GM12875 (cell line): ENCODE data around the gene OR1F1.
A peak's percentile ranks its signal among the peaks of the same experiment; 100 is the strongest.

ENCODE experiments used
- H3K4me3 ChIP-seq: one replicate; pipeline ENCODE4 v1.5.1; 2011; ENCODE audit warnings: low read depth, low read length, control low read depth
- TF ChIP-seq, protein P1 (sequence below): IDR thresholded peaks from 2 replicates; pipeline ENCODE4 v1.5.1; 2011; ENCODE audit warnings: low read depth, mild to moderate bottlenecking, control low read depth, inconsistent platforms, low read length, moderate library complexity, borderline replicate concordance; ENCODE audit not compliant: insufficient read depth

Gene OR1F1

DNA sequence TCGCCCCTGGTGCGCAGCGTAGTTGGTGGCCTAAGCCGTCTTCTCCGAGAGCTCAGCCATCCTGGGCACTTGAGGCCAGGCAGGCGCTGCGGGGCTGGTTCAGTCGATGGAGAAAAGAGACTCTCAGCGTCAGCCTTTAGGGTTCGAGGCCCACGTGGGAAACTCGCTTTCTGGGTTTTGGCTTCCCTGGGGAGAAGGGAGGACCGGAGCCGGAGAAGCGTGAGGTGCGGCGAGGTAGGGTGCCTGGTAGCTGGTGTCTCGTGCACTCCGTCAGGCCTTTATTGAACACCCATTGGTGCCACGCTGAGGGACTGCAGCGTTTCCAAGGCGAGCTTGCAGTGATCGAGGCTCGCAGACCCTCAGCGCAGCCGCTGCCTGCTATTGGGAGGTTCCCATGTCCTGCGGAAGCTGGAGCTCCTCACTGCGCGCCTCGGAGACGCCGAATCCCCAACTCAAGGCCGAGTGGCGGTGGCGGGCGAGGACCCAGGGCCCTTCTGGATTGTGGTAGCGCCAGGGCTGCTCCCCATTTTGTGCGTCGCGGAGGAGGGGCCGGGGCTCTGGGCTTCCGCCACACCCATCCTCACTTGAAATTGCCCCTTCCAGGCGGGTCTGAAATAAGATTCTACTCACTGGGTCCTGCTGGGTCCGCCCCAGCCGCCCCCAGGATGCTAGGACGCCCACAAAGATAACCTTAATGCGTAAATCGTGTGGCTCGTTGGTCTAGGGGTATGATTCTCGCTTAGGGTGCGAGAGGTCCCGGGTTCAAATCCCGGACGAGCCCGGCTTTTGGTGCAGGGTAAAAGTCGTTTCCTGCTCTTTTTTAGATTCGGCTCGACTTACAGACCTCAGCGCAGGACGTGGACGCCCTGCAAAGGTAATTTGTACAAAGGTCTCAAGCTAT, 1.2 kb downstream of the OR1F1 start:
- TF ChIP-seq, protein P1, sequence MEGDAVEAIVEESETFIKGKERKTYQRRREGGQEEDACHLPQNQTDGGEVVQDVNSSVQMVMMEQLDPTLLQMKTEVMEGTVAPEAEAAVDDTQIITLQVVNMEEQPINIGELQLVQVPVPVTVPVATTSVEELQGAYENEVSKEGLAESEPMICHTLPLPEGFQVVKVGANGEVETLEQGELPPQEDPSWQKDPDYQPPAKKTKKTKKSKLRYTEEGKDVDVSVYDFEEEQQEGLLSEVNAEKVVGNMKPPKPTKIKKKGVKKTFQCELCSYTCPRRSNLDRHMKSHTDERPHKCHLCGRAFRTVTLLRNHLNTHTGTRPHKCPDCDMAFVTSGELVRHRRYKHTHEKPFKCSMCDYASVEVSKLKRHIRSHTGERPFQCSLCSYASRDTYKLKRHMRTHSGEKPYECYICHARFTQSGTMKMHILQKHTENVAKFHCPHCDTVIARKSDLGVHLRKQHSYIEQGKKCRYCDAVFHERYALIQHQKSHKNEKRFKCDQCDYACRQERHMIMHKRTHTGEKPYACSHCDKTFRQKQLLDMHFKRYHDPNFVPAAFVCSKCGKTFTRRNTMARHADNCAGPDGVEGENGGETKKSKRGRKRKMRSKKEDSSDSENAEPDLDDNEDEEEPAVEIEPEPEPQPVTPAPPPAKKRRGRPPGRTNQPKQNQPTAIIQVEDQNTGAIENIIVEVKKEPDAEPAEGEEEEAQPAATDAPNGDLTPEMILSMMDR, result no peak
- peak overlapping the region; percentile 65 for H3K4me3 ChIP-seq

DNA sequence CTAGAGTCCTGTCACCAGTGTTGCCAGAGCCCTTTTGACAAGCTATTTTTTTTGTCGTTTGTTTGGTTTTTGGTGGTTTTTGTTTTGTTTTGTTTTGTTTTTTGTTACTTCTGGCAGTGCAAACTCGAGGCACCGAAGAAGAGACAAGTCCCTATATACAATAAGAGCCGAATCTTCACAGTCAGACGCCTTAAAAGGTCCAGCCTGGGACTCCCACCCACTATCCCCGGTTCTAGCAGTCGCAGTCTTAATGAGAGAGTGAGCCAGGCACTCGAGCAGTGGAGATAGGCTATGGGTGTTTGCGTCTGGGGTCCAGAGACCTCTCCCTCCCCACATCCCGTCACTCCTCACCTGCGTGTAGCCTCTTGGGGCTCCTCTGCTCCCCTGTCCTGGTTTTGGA, 1.9 kb downstream of the OR1F1 start:
- no peak overlapping the region for H3K4me3 ChIP-seq
- TF ChIP-seq, protein P1, result no peak

DNA sequence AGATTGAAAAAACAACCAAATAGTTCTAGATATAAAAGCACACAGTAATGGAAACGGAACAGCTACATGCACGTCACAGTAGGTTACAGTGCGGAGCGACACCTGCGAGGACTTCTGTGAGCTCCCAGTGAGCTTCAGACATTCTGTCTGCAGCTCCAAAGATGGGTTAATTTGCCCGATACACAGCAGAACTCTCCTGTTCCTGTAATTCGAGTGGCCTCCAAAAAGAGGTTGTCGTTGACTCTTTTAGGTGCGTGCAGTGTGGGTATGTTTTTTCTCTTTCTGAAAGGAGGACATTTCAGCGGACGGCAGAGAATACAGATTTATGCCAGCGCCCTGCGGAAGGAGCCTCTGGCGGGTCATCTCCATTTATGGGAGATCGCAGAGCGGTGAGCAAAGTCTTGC, 2.9 kb downstream of the OR1F1 start:
- TF ChIP-seq, protein P1, result no peak

DNA sequence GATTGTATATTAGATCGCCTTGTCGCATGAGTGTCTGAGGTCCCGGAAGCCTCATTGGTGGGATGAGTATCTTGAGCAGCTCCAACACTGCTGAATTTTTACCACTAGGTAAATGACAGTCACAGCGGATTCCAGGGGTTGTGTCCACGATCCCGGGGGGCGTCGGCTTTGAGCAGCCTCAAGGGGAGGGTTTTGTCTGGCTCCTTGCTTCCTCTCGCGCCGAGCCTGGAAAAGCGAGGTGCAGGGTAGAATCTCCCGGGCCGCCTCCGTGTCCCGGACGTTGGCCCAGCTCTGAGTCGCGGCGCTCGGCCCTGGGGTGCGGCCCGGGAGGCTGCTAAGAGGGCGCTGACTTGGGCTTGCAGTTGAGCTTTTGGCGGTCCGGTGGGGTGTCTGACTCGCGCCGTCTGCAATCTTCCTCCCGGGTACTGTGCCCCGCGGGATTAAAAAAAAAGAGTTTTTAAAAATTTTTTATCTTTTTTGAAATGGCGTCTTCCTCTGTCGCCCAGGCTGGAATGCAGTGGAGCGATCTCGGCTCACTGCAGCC, 4.5 kb downstream of the OR1F1 start:
- TF ChIP-seq, protein P1, result no peak
- no peak overlapping the region for H3K4me3 ChIP-seq

More for the DNA sequence above, 2.9 kb downstream of the OR1F1 start:
- no peak overlapping the region for H3K4me3 ChIP-seq

DNA sequence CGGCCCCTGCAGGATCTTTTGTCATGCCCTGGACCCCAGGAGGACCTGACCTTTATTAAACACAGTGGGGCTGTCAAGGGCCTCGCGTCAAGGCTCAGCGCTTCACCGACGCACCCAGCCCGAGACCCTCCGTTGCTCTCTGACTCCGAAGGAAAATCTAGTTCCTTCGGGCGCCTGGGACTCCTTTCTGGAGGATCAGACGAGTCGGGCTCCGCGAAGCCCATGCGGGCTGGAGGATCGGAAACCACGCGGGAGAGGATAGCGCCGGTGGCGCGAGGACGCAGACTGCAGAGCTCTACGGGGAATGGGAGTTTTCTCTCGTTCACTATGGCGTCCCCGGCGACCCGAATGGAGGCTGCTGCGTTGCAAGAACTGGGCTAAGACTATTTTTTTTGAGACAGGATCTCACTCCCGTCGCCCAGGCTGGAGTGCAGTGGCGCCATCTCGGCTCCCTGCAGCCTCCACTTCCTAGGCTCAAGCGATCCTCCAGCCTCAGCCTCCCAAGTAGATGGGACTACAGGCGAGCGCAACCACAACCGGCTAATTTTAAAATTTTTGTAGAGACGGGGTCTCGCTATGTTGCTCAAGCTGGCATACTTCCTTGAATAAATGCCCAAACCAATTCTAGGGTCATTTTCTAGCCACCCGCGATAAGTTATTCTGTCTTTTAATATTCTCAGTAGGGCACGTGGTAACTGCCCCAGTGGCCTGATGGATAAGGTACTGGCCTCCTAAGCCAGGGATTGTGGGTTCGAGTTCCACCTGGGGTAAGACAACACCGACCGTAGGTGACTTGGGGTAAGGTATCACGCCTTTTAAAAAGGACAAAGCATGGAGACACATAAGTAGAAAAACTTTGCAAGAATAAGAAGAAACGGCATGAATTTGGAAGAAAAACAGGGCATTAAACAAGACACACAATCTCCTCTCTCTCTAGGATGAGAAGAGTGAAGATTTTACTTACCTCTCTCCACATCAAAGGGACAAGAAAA, 5.5 kb downstream of the OR1F1 start:
- TF ChIP-seq, protein P1, result no peak
- H3K4me3 ChIP-seq, result no peak overlapping the region

DNA sequence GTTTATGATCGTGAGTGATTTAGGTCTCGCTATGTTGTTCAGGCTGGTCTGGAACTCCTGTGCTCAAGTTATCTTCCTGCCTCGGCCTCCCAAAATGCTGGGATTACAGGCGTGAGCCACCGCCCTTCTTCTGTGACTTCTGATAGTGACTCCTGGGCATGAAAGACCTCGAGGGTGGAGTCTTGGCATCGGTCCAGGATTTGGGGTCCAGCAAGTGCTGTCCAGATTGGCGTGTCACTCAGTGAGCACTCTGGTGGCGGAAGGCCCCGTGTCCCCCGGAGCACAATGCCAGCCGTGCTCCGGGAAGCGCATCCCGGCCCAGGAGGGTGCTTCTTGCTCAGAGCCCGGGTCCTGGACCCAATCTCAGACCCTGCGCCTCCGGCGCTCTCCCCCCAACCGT, 6.8 kb downstream of the OR1F1 start:
- no peak overlapping the region for H3K4me3 ChIP-seq
- TF ChIP-seq, protein P1, result no peak
